ENCODE measurements around the gene NOSTRIN.

DNA sequence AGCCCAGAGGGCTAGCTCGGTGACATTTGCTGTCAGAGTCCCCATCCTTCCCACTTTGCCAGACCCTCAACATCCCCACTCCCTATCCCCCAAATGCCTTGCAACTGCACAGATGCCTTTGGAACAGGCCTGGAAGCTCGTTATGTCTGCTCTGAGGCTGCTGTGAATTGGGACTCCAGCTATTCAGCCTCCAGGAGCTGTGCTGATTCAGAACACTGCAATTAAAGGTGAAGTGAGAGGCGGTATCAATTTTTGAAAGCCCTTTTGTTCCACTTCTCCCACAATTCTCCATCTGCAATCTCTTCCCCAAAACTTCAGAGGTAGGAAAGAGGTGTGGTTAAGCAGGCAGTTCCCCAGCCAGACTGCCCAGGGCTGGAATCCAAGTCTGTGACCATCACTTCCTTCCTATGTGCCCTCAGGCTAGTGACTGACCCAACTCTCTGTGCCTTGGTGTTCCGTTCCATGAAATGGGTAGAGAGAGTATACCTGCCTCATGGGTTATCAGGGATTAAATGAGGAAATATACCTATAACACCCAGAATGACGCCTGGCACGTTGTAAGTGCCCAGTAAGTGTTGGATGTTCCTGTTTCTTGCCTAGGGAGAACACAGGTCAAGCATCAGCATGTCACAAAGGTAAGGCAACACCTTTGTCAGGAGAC is 17.5 kb downstream of the NOSTRIN start:
- TF ChIP-seq, protein P1, sequence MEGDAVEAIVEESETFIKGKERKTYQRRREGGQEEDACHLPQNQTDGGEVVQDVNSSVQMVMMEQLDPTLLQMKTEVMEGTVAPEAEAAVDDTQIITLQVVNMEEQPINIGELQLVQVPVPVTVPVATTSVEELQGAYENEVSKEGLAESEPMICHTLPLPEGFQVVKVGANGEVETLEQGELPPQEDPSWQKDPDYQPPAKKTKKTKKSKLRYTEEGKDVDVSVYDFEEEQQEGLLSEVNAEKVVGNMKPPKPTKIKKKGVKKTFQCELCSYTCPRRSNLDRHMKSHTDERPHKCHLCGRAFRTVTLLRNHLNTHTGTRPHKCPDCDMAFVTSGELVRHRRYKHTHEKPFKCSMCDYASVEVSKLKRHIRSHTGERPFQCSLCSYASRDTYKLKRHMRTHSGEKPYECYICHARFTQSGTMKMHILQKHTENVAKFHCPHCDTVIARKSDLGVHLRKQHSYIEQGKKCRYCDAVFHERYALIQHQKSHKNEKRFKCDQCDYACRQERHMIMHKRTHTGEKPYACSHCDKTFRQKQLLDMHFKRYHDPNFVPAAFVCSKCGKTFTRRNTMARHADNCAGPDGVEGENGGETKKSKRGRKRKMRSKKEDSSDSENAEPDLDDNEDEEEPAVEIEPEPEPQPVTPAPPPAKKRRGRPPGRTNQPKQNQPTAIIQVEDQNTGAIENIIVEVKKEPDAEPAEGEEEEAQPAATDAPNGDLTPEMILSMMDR (conservative IDR thresholded peaks at IDR 0.05; ENCODE audit: low read length) = no peak
- TF ChIP-seq EZH2phosphoT487 (IDR thresholded peaks at IDR 0.05; ENCODE audit: borderline replicate concordance) = no peak
